GM21515 (cell line): ENCODE measurements around the gene MCFD2.
A peak's percentile ranks its signal among the peaks of the same experiment; 100 is the strongest.

ENCODE experiments used
- ATAC-seq: cut with Tn5 transposase; IDR thresholded peaks from one replicate; pipeline ENCODE4 v1.9.1; 2021; ENCODE audit not compliant: unreplicated experiment

The MCFD2 gene

GRCh38 chr2:46915281-46915810, at the start of gene MCFD2:
Gene MCFD2, minus strand, starts transcription at chr2:46915806. Its CDS starts 6,635 bp downstream, at chr2:46909171.
- peak; percentile 26 for ATAC-seq

- ATAC-seq, result no peak
Observed at GRCh38 chr2:46964835-46965560, 49.4 kb upstream of the MCFD2 start.

DNA sequence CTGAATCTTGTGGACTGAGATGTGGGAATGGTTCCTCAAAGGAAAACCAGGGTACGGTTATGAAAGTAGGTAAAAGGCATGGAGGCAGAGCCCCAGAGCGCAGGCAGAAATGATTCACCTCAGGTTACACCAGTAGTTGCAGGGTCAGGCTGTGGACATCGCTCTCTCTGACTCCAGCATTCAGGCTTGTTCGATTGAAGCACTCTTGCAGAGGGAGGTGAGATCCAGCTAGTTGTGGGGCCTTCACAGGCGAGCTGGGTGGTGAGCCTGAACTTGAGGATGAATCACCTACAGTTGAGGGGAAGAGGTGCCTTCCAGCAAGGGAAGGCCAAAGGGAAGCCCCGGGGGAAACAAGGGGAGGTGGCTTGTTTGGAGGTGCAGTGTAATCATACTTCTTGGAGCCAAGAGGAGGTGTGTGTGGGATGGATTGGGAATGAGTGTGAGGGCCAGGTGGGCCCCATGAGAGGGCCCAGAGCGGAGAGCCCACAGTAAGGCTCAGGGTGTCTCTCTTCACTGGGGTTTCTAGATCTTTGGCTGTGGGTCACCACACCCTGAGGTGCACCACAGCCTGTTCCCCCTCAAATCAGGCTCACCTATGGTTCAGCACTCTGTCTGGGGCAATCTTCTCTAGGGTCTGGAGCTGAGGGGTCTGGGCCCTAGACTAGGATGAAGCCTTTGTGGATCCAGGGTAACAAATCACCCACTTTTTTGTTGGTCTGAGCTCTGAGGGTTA, 48.5 kb upstream of the MCFD2 start:
- no peak for ATAC-seq

DNA sequence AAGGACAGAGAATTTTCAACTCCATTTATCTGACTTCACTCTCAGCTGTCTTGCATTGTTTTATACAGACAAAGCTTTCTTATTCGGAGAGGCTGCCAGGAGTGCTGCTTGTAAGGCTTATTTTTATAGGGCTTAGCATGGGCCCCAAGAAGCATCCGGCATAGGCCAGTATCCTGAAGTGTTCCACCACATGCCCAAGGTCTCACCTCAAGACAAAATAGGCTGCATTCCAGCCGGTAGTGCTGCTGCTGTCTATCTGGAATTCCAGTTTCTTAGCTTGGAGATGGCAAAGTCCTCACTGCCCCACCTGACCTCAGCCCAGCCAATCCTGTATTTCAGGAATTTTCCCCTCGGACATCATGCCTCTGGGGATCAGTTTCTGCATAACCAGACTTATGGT, 47.6 kb upstream of the MCFD2 start:
- no peak for ATAC-seq

DNA sequence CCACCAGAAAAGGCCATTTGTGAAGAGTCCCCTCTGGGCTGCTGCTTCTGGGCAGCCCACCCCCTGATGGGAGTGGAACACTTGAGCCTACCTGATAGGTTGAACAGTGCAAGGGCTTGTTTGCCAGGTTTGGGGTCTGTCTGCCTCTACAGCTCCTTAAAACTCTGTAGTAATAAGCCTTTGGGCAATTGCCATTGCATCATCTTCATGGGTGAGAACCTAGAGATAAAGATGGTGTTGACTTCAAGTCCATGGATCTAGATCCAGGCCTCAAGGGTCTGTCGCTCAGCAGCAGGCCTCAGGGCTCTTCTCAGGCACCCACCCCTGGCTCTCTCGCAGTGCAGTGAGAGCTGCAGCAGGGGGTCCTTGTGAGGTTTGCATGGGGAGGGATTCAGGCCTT, 47.1 kb upstream of the MCFD2 start:
- no peak for ATAC-seq

DNA sequence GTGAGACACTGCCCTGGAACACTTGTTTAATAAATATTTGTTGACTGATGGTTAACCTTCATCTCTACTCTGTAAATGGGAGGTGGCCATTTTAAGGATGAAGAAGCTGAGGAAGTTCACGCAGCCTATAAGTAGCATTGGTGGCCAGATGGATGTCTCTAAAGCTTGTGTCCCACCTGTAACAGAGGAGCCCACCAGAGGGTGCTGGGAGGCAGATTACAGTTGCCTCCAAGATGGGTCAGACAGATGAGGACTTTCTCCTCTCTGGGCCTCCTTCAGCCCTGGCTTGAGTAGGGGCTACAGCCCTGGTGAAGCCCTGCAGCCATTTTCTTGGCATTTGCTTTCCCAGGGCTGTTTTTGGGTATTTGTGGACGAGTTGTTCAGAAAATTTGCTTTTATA, 45.0 kb upstream of the MCFD2 start:
- ATAC-seq, result no peak

GRCh38 chr2:46958431-46959017, 42.9 kb upstream of the MCFD2 start:
- no peak for ATAC-seq

GRCh38 chr2:46956981-46957531, 41.5 kb upstream of the MCFD2 start:
- no peak for ATAC-seq

DNA sequence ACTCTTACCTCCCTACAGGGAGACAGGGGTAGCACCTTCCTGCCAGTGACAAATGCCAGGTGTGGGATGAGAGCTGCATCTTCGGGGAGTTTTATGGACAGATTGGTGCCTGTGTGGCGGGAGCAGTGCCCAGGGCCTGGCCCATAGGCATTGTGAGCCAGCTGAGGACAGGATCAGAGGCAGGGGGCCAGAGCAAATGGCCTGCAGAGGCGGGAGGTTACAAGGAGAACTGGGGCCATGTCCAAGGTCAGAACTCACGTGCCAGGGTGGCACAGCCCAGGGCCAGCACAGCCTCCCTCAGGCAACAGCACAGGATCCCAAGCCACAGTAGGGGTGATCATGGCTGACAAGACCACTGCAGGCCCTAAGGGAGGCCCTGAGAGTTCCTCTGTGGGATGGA, 40.2 kb upstream of the MCFD2 start:
- no peak for ATAC-seq

- ATAC-seq, result no peak
Observed at GRCh38 chr2:46954951-46955571, 39.5 kb upstream of the MCFD2 start.

DNA sequence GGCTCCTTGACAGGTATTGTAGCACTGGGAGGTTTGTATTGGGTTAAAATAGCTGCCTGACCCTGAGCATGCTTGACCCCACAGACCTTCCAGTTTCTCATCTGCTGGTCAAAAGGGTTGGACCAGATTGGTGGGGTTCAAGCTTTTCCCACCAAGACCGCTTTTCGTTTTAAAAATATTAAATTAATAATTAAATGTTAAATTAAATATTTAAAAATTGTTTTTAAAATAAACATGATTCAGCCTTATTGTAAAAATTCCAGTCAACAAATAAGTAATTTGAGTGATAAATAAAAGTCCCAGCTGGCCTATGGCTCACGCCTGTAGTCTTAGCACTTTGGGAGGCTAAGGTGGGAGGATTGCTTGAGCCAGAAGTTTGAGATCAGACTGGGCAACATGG, 36.6 kb upstream of the MCFD2 start:
- ATAC-seq, result no peak

DNA sequence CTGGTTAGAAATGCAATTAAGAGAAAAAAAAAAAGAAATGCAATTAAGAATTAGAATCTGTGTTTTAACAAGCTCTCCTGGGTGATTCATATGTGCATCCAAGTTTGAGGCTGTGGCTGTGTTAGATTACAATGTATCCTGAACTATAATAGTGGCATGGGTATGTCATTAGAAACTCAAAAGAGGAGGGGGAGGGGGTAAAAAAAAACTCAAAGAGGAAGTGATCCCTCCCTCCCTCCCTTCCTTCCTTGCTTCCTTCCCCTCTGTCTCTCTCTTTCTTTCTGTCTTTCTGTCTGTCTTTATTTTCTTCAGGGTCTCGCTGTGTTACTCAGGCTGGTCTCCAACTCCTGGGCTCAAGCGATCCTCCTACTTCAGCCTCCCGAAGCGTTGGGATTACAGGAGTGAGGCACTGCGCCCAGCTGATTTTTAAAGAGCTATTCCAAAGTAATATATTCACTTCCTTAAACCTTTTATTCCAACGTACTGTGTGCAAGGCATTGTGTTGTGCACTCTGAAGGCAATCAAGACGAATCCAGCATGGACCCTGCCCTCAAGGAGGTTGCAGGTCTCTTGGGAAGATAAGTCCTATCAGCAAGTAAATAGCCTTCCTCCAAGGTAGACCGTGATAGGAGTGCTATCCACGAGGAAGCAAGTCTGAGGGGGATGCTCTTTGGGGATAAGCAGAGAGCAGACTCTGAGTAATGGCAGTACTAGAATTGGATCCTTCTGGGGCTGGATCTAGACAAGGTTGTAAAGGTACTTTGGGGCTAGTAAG, 35.9 kb upstream of the MCFD2 start:
- no peak for ATAC-seq

GRCh38 chr2:46950314-46950713, 34.7 kb upstream of the MCFD2 start:
- no peak for ATAC-seq

- ATAC-seq, result no peak
Observed at GRCh38 chr2:46947841-46948240, 32.2 kb upstream of the MCFD2 start.

DNA sequence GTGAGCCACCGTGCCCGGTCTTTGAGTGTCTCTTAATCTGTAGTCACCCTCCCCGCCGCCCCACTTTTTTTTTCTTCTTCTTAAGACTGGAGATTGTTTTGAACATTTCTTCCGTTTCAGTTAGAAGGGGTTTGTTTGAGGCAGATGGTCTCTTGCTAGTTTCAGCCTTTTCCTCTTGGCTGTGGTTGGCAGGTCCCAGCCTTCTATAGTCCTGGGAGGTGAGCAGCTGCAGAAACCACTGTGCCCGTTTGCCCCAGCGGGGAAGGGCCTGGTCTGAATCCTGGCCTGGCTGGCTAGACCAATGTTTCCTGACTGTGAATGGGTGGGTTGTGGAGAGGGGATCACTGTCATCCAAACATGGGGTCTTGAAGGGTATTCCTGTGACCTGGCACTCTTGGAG, 30.1 kb upstream of the MCFD2 start:
- ATAC-seq, result no peak

DNA sequence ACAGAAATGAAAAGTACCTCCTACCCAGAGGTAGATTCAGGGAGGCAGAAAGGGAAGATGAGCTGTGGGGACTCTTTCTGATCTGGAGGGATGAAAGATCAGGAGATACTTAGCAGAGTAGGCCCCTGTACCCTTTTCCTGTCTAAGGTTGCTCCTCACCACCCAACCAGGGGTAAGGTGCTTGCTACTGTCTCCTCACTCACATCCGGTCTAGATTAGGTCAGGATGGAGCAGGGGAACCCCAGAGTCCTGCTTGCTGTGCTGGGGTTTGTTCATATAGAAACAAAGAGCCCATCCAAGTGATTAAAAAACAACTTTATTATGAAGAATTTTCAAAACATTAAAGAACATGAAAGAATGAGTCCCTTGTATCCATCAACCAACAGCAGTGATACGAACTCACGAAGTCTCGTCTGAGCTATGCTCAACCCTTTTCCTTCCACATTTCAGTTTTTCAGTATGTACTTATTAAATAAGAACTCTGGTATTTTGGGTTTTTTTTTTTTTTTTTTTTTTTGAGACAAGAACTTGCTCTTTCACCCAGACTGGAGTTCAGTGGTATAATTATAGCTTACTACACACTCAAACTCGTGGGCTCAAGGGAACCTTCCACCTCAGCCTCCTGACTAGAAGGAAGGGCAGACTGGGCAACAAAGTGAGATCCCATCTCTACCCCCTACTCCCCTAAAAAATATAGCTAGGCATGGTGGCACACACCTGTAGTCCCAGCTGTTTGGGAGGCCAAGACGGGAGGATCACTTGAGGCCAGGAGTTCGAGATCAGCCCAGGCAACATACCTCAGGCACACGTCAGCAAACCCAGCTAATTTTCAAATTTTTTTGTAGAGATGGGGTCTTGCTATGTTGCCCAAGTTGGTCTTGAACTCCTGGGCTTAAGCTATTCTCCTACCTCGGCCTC, 28.5 kb upstream of the MCFD2 start:
- peak; percentile 40 for ATAC-seq

GRCh38 chr2:46942891-46943626, 27.5 kb upstream of the MCFD2 start:
- no peak for ATAC-seq

DNA sequence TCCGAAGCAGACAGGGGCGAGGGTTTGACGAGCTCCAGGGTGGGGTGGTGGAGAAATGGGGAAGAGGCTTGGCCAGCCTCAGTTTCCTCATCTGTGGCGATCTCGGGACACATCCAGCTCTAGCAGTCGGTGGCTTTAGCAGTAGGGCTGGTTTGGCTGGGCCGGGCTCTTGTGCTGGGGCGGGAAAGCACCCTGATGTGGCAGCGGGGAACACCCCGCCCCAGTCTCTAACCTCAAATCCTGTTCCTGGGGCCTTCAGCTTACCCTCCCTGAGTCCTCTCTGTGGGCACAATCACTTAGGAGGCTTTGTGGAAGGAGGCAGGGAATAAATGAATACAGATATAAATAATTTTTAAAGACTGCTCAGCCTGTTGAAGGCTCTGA, 26.5 kb upstream of the MCFD2 start:
- ATAC-seq, result peak; percentile 28
